GM23338 (cell line): ENCODE results near the gene DYSF. TPM values are rescaled to one million over a fixed set of nuclear protein-coding genes. Genes with fewer than 3 reads are reported as not detected.

Experiments
- ATAC-seq: fragments of 200-7000 bp; cut with Tn5 transposase; 3 replicates; pipeline ENCODE4 v1.9.1; 2020
- DNase-seq: peaks from one replicate; pipeline ENCODE4 v3.0.0-alpha.2; 2015; ENCODE audit warnings: low spot score
- H2AFZ ChIP-seq: fragments of 200-600 bp; sonication (generic); 2 replicates; pipeline ENCODE4 v1.8.0; 2016; ENCODE audit warnings: antibody characterized with exemption, mild to moderate bottlenecking, moderate library complexity
- H3F3A ChIP-seq: fragments of 200-600 bp; sonication (generic); replicated peaks from 2 replicates; pipeline ENCODE4 v1.8.0; 2017; ENCODE audit warnings: antibody characterized with exemption, mixed run types, low read depth
- H3K27ac ChIP-seq: fragments of 200-600 bp; sonication (generic); 2 replicates; pipeline ENCODE4 v1.6.1; 2016; ENCODE audit warnings: low read depth
- H3K27me3 ChIP-seq: fragments of 200-600 bp; sonication (generic); 2 replicates; pipeline ENCODE4 v1.8.0; 2016; ENCODE audit warnings: mild to moderate bottlenecking, mixed run types, moderate library complexity; ENCODE audit not compliant: insufficient read depth
- H3K36me3 ChIP-seq: fragments of 200-600 bp; sonication (generic); 2 replicates; pipeline ENCODE4 v1.8.0; 2016; ENCODE audit warnings: mild to moderate bottlenecking; ENCODE audit not compliant: insufficient read depth
- H3K4me1 ChIP-seq: fragments of 200-600 bp; sonication (generic); 2 replicates; pipeline ENCODE4 v1.8.0; 2016; ENCODE audit warnings: mild to moderate bottlenecking, moderate library complexity; ENCODE audit not compliant: insufficient read depth
- H3K4me2 ChIP-seq: fragments of 200-600 bp; sonication (generic); 2 replicates; pipeline ENCODE4 v1.7.1; 2017; ENCODE audit warnings: mixed run types
- H3K4me3 ChIP-seq: fragments of 200-600 bp; sonication (generic); 2 replicates; pipeline ENCODE4 v1.6.1; 2016; ENCODE audit warnings: mixed run types
- H3K79me2 ChIP-seq: fragments of 200-600 bp; sonication (generic); replicated peaks from 2 replicates; pipeline ENCODE4 v1.8.0; 2017; ENCODE audit warnings: mild to moderate bottlenecking; ENCODE audit not compliant: insufficient read depth
- H3K9me2 ChIP-seq: fragments of 200-600 bp; sonication (generic); 2 replicates; pipeline ENCODE4 v1.8.0; 2017; ENCODE audit not compliant: insufficient read depth
- H4K20me1 ChIP-seq: fragments of 200-600 bp; sonication (generic); replicated peaks from 2 replicates; pipeline ENCODE4 v1.8.0; 2017; ENCODE audit warnings: mild to moderate bottlenecking; ENCODE audit not compliant: insufficient read depth
- H3K27ac Mint-ChIP-seq: 2 replicates; pipeline ENCODE4 v1.8.0; 2020; ENCODE audit warnings: inconsistent platforms, mild to moderate bottlenecking, moderate library complexity, mixed read lengths
- H3K27me3 Mint-ChIP-seq: 3 replicates; pipeline ENCODE4 v1.8.0; 2022; ENCODE audit warnings: low read depth, mild to moderate bottlenecking, moderate library complexity, mixed read lengths, inconsistent platforms; ENCODE audit not compliant: insufficient read depth, poor library complexity
- H3K36me3 Mint-ChIP-seq: 3 replicates; pipeline ENCODE4 v1.8.0; 2021; ENCODE audit warnings: low read depth, mild to moderate bottlenecking, inconsistent platforms, moderate library complexity, mixed read lengths
- H3K4me1 Mint-ChIP-seq: 3 replicates; pipeline ENCODE4 v1.8.0; 2020; ENCODE audit warnings: mild to moderate bottlenecking, inconsistent platforms, mixed read lengths
- H3K4me3 Mint-ChIP-seq: 3 replicates; pipeline ENCODE4 v1.8.0; 2021; ENCODE audit warnings: moderate library complexity, mild to moderate bottlenecking, inconsistent platforms, mixed read lengths
- H3K9me3 Mint-ChIP-seq: 3 replicates; pipeline ENCODE4 v1.8.0; 2020; ENCODE audit warnings: moderate library complexity, mild to moderate bottlenecking, inconsistent platforms, mixed read lengths
- CREB1 ChIP-seq: fragments of 250-450 bp; sonication (Bioruptor Pico); IDR thresholded peaks from 2 replicates; pipeline ENCODE4 v1.5.0; 2020; ENCODE audit warnings: low read depth, mild to moderate bottlenecking, moderate library complexity
- EZH2phosphoT487 ChIP-seq: fragments of 200-600 bp; sonication (generic); IDR thresholded peaks from one replicate; pipeline ENCODE4 v1.8.1; 2018; ENCODE audit warnings: antibody characterized with exemption; ENCODE audit not compliant: unreplicated experiment
- JUNB ChIP-seq: IDR thresholded peaks from one replicate; pipeline ENCODE4 v1.6.1; 2016; ENCODE audit warnings: antibody characterized with exemption; ENCODE audit not compliant: unreplicated experiment
- POLR2AphosphoS5 ChIP-seq: IDR thresholded peaks from 2 replicates; pipeline ENCODE4 v1.6.1; 2016; ENCODE audit warnings: antibody characterized with exemption, low read depth
- REST ChIP-seq: IDR thresholded peaks from one replicate; pipeline ENCODE4 v1.6.1; 2018; ENCODE audit warnings: antibody characterized with exemption; ENCODE audit not compliant: unreplicated experiment
- STAT1 ChIP-seq: IDR thresholded peaks from one replicate; pipeline ENCODE4 v1.6.1; 2016; ENCODE audit warnings: antibody characterized with exemption; ENCODE audit not compliant: unreplicated experiment
- ZNF331 ChIP-seq: fragments of 250-450 bp; sonication (Bioruptor Pico); IDR thresholded peaks from 2 replicates; pipeline ENCODE4 v1.5.0; 2020; ENCODE audit warnings: low read depth, mild to moderate bottlenecking, moderate library complexity
- ZNF462 ChIP-seq: fragments of 250-450 bp; sonication (Bioruptor Pico); IDR thresholded peaks from 2 replicates; pipeline ENCODE4 v1.5.0; 2020; ENCODE audit warnings: mild to moderate bottlenecking, moderate library complexity
- polyA plus RNA-seq: library from polyadenylated mRNA; unstranded; fragments of >200 nt; fragmentation: Nextera tagmentation; extraction: Ambion mirVana; gene quantifications from 2 replicates; pipeline ENCODE4 v1.2.1, GENCODE V29; 2016
- total RNA-seq: library from RNA; depleted of rRNA; stranded (reverse); fragments of >200 nt; shearing (Covaris generic); gene quantifications from 2 replicates; pipeline ENCODE4 v1.2.3, GENCODE V29; 2014

DYSF gene
- total and polyA plus RNA-seq, 2 experiments from 2014 or later: 7.3 to 21.3 TPM

GRCh38 chr2:71577209-71577608, 123.8 kb downstream of the DYSF start:
- H3K4me3 Mint-ChIP-seq: no peak overlapping the region
- Histone ChIP-seq H4K20me1 (no peaks in the 10 kb centered on the region), H3K36me3 (no peaks in the 10 kb centered on the region), H2AFZ (no peak overlapping the region), H3K9me2 (no peaks in the 10 kb centered on the region), H3K4me3 (no peak overlapping the region), H3F3A (no peaks in the 10 kb centered on the region), H3K27ac (no peak overlapping the region), H3K27me3 (no peaks in the 10 kb centered on the region), H3K4me1 (no peaks in the 10 kb centered on the region), H3K4me2 (no peak overlapping the region), H3K79me2 (no peaks in the 10 kb centered on the region)
- ATAC-seq: no peak
- H3K27me3 Mint-ChIP-seq: peaks cover 4% of the 10 kb centered on the region
- peaks cover 5% of the 10 kb centered on the region; the same call in 2 of the 3 replicates for H3K36me3 Mint-ChIP-seq
- no peak for TF ChIP-seq ZNF331 (CRISPR knock-in tag)
- no peak for TF ChIP-seq ZNF462 (CRISPR knock-in tag)
- TF ChIP-seq STAT1: no peak
- H3K27ac Mint-ChIP-seq: no peak overlapping the region
- H3K4me1 Mint-ChIP-seq: no peaks in the 10 kb centered on the region
- no peak for DNase-seq
- no peaks in the 10 kb centered on the region; the same call in 2 of the 3 replicates for H3K9me3 Mint-ChIP-seq

GRCh38 chr2:71578767-71579342, 125.5 kb downstream of the DYSF start:
- no peak; the same call in 2 of the 3 replicates for ATAC-seq
- H3K27ac Mint-ChIP-seq: no peak overlapping the region
- no peak overlapping the region for H3K4me3 Mint-ChIP-seq
- Histone ChIP-seq H3K4me1 (no peaks in the 10 kb centered on the region), H3K9me2 (no peaks in the 10 kb centered on the region), H2AFZ (no peak overlapping the region), H3K27me3 (no peaks in the 10 kb centered on the region), H4K20me1 (no peaks in the 10 kb centered on the region), H3K4me3 (no peak overlapping the region), H3K4me2 (no peak overlapping the region), H3K79me2 (no peaks in the 10 kb centered on the region), H3K36me3 (no peaks in the 10 kb centered on the region), H3K27ac (no peak overlapping the region), H3F3A (no peaks in the 10 kb centered on the region)
- DNase-seq: no peak
- peaks cover 4% of the 10 kb centered on the region for H3K27me3 Mint-ChIP-seq
- H3K36me3 Mint-ChIP-seq: peaks cover 5% of the 10 kb centered on the region; the same call in 2 of the 3 replicates
- no peaks in the 10 kb centered on the region for H3K4me1 Mint-ChIP-seq
- H3K9me3 Mint-ChIP-seq: no peaks in the 10 kb centered on the region
- TF ChIP-seq ZNF331 (CRISPR knock-in tag) (no peak), EZH2phosphoT487 (no peak), POLR2AphosphoS5 (no peak), REST (no peak), CREB1 (CRISPR knock-in tag) (no peak), JUNB (no peak)
